NCI-H2171 treated with DMSO at 0.1 percent for 48 hours (cell line): ENCODE results near the gene NUTM2F.
A peak's percentile ranks its signal among the peaks of the same experiment; 100 is the strongest.
"Not testable (repeated sequence)": the region's sequence is repeated elsewhere in the genome, so short reads cannot be mapped to it uniquely, and the experiment has no call there.

ENCODE experiments used
- DNase-seq: peaks from one replicate; lab custom pipeline; 2025; lab: John Stamatoyannopoulos, UW

Gene NUTM2F, protein sequence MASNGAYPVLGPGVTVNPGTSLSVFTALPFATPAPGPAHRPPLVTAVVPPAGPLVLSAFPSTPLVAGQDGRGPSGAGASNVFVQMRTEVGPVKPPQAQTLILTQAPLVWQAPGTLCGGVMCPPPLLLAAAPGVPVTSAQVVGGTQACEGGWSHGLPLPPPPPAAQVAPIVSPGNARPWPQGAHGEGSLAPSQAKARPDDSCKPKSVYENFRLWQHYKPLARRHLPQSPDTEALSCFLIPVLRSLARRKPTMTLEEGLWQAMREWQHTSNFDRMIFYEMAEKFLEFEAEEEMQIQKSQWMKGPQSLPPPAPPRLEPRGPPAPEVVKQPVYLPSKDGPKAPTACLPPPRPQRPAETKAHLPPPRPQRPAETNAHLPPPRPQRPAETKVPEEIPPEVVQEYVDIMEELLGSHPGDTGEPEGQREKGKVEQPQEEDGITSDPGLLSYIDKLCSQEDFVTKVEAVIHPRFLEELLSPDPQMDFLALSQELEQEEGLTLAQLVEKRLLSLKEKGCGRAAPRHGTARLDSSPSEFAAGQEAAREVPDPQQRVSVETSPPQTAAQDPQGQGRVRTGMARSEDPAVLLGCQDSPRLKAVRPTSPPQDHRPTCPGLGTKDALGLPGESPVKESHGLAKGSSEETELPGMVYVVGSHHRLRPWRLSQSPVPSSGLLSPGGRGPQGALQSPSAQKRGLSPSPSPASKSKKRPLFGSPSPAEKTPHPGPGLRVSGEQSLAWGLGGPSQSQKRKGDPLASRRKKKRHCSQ

DNA sequence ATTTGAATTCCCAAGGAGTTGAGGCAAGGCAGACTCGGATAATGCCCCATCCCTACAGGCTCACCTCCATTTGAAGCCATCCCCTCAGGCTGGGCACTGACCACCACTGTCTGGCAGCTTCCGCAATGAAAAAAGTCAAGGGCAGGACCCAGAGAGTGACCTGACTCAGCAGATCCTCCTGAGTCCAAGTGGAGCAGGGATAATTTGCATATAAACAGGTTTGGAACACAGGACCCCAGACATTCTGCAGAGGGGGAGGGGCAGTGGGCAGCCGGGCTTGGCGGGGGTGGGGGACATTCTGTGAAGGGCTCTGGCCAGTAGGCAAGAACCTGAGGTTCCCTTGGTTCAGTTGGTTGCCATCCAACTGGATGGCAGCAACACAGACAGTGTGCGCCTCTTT, at the start of gene NUTM2F:
NUTM2F (minus strand) TSS at position 101 of the 400 bp plus-strand sequence; CDS start at position 80, 21 bp downstream.
- not testable (repeated sequence) for DNase-seq

DNA sequence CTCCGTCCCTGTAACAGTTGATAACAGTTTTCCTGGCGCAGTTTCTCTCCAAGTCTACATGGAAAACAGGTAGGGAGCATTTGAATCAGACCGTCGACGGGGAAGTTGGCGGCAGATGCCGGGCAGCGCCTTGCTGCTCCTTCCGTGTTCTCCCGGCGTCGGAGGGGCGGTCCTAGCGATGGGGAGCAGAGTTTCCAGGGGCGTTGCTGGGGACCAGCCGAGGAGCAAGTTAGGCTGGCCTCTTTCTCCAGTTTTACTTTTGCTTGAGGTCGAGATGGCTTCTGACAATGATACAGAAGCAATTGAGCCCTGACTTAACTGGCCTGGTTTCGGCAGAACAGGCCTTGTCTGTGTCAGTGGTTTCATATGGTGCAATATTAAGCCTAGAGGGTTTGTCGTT, 46.8 kb upstream of the NUTM2F start:
- not testable (repeated sequence) for DNase-seq

DNA sequence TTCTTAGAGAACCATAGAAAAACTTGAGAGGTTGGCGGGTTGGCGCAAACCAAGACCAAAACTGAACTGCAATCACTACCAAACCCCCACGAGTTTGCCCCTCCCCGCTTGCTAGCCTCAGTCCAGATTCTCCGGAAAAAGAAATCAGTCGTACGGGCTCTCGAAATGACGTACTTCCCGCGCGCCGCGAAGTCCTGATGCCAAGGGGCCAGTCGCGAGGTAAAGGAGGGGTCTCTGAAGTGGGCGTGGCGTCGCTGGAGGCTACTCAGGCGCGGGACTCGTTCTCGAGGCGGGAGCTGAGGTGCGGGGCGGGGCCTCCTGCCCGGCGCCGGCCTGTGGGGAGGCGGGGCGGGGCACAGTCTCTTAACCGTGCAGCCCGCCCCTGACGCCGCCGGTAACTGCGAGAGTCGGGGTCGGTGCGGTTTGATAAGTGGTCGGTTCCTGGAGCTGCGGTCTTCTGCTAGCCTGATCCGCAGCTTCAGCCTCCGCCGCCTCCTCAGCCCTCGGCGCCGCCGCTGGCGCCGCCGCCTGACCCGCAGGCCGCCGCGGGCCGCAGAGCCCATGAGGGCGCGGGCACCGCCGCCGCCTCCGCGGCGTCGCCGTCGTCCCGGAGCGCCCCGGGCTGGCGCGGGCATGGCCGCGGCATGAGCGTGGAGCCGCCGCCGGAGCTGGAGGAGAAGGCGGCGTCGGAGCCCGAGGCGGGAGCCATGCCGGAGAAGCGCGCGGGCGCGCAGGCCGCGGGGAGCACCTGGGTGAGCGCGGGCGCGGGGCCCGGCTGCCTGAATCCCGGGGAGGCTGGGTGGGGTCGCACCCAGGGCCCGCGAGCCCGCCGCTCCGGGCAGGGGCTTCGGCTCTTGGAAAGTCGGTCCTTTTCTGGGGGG, 46.0 kb upstream of the NUTM2F start:
- DNase-seq: peak; percentile 93

DNA sequence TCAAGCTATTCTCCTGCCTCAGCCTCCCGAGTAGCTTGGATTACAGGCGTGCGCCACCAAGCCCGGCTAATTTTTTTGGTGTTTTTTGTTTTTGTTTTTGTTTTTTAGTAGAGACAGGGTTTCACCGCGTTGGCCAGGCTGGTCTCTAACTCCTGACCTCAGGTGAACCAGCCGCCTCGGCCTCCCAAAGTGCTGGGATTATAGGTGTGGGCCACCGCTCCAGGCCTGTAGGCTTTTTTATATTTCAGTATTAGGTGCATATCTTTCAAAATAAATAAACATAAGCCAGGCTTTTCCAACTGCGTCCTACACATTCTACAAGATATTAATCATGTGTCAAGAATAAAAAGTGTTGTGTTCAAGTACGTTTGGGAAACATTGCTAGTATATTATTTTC, 45.3 kb upstream of the NUTM2F start:
- not testable (repeated sequence) for DNase-seq

DNA sequence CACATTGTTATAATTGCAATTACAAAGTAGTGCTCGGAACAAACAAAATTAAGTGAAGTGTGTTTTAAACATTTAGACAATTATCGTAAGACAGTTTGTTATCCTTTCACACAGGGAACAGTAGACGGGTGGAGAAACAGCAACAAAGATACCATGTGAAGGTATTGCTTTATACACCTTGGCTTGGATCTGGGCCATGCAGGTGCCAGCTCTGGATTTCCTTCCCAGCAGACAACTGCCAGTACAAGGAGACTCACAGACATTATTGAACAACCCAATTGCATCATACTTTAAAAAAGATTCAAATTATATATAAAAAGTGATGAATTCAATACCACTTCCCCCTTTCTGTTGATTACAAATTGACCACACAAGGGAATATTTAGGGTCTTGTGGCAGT, 41.8 kb upstream of the NUTM2F start:
- not testable (repeated sequence) for DNase-seq

DNA sequence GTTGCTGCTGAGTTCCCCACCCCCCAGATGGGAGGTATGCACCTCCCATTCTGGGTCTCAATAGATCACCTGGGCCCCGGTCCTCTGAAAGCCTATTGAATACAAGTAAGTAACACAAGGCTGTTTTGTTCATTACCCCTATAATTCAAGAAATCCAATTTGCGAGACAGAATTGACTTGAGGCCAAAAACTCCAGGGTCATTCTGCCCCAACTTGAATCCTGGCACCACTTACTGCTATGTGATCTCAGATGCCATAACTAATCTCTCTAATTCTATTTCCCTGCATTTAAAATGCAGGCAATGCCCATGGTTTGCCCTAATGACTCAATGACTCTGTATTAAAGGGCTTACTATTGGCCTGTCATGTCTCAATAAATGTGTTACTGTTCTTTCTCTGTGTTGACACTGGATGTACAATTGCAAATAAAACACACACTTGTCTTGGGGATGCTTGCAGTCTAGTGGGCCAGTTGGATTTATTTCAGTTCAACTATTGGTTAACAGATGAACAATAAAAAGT, 35.7 kb upstream of the NUTM2F start:
- not testable (repeated sequence) for DNase-seq

DNA sequence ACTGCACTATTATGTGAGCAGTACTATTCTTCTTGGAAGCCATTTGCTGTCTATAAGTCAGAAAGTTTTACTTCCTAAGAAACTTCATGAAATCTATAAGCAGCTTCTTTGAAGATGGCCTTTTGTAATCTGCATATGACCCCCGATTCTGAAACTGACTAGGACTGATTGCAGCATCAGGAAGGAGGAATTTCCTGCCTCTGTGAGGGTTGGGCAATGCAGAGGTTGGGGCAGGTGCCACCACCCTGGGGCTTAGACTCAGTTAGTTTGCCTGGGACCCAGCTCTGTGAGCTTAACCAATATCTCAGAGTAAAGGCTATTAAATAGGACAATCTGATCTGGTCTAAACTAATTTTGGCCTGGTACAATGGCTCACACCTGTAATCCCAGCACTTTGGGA, 28.7 kb upstream of the NUTM2F start:
- DNase-seq: not testable (repeated sequence)

DNA sequence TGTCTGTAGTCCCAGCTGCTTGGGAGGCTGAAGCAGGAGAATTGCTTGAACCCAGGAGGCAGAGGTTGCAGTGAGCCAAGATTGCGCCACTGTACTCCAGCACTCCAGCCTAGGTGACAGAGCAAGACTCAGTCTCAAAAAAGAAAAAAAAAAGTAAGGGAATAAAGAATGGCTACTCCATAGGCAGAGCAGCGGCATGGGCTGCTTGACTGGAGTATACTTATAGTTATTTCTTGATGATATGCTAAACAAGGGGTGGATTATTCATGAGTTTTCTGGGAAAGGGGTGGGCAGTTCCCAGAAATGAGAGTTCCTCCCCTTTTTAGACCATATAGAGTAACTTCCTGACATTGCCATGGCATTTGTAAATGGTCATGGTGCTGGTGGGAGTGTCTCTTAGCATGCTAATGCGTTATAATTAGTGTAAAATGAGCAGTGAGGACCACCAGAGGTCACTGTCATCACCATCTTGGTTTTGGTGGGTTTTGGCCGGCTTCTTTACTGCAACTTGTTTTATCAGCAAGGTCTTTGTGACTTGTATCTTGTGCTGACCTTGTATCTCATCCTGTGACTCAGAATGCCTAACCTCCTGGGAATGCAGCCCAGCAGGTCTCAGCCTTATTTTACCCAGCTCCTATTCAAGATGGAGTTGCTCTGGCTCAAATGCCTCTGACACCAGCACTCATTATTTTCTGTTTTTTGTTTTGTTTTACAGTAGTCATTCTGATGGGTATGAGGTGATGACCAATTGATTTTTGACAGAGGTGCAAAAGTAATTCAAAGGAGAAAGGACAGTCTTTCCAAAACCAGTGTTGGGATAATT, 23.7 kb upstream of the NUTM2F start:
- not testable (repeated sequence) for DNase-seq

DNA sequence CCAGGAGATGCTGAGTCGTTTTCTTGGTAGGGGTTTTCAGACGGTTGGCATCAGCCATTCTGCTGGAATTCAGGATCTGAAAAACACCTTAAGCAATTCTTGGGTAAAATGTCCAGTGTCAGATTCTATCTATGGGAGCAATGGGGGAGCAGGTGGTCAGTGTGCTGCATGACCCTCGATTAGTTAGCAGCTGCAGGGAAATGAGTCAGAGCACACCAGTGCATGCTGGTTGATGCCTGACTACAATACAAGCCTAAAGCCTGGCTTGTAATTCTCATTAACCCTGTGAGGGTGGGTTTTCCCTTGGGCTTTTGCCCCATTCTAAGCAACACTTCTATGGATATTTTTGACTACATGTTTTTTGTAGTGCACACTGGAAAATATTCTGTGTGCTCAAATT, 20.3 kb upstream of the NUTM2F start:
- DNase-seq: not testable (repeated sequence)

DNA sequence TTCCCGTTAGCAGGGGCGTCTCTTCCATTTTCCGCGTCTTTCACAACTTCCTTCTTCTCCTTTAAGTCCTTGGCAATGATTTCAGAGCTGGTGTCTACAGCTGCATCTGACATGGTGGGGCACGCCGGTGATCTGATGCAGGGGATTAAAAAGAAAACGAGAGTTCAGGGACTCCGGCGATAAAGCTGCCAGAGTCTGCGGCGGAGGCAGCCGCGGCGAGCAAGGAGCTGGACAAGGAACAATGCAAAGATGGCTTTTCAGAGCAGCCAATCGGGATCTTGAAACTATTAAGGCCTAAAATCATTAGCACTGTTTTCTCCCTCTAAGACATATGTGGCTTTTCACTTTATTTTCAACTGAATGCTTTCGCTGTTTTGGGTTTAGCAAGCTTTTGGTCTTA, 19.0 kb upstream of the NUTM2F start:
- DNase-seq: not testable (repeated sequence)

DNA sequence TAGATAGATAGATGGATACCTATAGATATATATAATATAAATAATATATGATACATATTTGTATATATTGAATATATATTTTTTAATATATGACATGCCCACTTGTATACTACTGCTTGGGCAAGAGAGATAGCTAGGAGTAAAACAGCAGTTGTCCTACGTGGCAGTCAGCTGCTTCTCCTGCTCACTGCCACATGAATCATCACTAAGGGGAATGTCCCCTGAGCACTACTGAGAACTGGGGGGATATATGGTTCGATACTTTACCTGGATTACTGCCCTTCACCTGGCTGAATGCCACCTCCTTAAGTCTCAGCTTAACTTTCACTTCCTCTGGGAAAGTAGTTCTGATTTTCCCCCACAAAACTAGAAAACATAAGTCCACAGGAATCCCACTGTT, 13.3 kb upstream of the NUTM2F start:
- DNase-seq: not testable (repeated sequence)

DNA sequence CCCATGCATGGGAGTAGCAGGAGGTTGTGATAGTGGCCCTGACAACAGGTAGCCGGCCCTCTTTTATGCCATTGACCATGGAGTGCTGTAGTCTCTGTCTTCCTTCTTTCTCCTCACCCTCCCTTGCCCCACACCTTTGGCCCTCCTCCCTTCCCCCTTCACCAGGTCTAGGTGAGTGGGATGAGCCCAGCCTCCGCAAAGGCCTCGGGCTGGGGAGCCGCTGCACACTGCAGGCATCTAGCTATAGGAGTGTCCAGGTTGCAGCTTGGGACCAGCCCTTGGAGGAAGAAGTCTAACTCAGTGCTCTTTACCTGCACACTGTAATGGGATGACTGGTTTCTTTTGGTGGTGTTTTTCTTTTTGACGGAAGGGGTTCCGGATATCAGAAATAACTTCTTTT, 12.3 kb upstream of the NUTM2F start:
- DNase-seq: not testable (repeated sequence)

DNA sequence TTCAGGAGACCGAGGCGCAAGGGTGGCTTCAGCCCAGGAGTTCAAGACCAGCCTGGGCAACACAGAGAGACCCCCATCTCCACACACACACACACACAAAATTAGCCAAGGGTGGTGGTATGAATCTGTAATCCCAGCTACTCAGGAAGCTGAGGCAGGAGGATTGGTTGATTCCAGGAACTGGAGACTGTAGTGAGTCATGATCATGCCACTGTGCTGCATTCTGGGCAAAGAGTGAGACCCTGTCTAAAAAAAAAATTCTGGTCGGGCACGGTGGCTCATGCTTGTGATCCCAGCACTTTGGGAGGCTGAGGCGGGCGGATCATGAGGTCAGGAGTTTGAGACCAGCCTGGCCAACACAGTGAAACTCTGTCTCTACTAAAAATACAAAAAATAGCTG, 11.2 kb upstream of the NUTM2F start:
- DNase-seq: not testable (repeated sequence)

DNA sequence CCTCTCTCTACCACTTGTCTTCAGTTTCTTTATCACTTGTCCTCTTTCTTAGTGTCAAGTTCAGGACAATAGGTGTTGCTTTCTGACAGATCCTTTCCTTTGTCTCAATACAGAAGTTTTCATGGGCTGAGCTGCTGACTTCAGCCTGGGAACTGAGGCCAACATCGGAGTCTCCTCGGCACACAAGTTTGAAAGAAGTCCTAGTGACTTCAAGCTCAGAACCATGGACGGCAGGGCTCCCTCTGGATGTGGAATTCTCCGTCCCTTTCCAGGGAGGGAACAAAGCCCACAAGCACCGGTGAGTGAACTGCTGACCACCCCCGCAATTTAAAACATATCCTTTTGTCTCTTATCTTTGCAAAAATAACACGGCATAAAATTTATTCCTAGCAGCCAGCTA, 10.3 kb upstream of the NUTM2F start:
- DNase-seq: not testable (repeated sequence)

DNA sequence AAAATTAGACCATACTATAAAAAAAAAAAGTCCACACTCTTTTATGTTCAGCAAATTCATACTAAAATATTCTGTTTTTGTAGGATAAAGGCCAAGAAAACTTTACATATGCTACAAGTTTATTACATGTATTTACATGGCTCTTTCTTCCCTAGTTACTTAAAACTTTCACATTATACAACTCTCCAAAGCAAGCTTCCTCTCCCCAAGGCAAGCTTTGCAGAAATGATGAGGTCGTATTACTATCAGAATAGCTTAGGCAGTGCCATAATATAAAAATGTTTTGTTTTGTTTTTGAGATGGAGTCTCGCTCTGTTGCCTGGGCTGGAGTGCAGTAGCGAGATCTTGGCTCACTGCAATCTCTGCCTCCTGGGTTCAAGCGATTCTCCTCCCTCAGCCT, 8.0 kb upstream of the NUTM2F start:
- DNase-seq: not testable (repeated sequence)

DNA sequence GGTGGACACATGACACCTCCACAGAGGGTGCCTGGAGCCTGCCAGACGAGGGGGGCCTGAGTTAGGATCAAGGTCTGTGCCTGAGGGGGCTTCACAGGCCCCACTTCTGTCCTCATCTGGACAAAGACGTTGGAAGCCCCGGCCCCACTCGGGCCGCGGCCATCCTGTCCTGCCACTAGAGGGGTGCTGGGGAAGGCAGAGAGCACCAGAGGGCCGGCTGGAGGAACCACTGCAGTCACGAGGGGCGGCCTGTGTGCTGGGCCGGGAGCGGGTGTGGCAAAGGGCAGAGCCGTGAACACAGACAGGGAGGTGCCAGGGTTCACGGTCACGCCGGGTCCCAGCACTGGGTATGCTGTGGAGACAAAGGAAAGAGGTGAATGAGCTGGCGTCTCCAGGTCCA, 2.9 kb downstream of the NUTM2F start:
- DNase-seq: not testable (repeated sequence)

DNA sequence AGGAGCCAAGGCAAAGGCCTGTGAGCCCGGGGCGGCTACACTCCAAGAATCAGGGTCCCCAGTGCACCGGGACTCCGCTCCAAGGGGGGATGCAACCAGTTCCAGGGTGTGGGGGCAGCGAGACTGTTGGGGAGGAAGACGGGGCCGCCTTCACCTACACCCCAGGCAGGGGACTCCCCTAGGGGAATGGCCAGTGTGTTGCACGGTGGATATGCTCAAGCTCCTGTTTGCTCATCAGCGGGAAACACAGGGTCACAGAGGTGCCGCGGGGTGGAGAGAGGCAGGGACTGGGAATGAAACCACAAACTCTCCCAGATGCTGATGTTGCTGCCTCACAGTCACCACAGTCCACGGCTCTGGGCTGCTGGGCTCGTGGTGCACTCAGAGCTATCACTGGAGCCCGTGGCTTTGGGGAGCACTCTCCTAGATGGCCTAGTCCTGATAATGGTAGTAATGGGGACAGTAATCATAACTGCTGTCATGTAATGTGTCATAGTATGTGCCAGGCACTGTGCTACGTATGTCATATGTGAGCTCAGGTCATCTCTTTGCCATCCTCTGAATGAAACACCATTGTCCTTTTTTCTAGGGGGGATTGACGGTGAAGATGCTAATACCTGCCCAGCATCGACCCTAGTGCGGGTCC, 5.2 kb downstream of the NUTM2F start:
- not testable (repeated sequence) for DNase-seq

DNA sequence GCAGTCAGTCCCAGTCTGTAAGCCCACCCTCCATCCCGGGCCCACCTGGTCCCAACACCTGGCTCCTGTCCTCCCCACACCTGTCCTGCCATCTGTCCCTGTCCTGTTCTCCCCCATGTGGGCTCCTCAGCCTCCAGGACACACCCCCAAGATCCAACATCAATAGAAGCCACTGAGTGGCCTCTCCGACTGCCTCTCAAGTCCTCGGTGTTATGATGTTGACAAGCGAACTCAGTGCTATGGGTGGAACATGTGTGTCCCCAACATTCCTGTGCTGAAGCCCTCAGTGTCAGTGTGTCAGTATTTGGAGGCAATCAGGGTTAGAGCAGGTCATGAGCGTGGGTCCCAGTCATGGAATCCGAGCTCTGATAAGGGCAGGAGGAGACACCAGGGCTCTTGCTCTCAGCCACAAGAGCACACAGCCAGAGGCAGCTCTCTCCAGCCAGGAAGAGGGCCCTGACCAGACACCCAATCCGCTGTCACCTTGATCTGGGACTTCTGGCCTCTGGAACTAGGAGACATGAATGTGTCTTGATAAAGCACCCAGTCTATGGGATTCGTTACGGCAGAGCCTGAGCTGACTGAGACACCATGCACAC, 6.0 kb downstream of the NUTM2F start:
- DNase-seq: not testable (repeated sequence)

DNA sequence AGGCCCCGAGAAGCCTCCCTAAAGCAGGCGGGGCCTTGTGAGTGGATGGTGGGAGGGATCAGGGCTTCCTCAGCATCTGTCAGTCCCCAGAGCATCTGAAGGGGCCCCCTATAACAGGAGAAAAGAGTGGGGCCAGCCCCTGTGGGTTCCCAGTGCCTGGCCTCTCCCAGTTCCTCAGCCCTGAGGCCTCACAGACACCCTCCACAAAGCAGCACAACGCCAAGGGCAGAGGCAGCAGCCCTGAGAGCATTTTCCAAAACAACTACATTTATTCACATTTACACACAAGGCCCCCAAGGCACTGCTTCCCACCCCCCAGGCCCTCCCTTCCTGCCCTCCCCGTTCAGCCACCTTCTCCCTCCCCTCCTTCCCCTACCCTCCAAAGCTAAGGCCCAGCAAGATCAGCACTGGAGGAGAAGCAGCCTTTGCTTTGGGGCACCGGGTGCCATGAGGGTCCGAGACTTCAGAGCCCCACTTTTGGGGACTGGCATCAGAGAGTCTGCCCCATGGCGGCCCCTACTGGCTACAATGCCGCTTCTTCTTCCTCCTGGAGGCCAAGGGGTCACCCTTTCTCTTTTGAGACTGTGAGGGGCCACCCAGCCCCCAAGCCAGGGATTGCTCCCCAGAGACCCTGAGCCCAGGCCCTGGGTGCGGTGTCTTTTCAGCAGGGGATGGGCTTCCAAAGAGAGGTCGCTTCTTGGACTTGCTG, 10.3 kb downstream of the NUTM2F start:
- not testable (repeated sequence) for DNase-seq
